IMR-90 (cell line): ENCODE measurements around the gene RPN2. TPM values are rescaled to one million over a fixed set of nuclear protein-coding genes. Genes with fewer than 3 reads are reported as not detected.

ENCODE experiments used
- ATAC-seq: fragments of 200-7000 bp; cut with Tn5 transposase; 2 replicates; pipeline ENCODE4 v1.9.1; 2020; ENCODE audit warnings: low read depth, mild to moderate bottlenecking, moderate library complexity
- BruUV-seq: library from RNA; stranded (reverse); fragments of 400-500 nt; replicated peaks from 2 replicates; lab custom pipeline; 2021; lab: Mats Ljungman, UMichigan
- CTCF ChIA-PET: fragments of 300-600 bp; formaldehyde crosslinking; extraction: SDS; loops from one replicate; lab custom pipeline; 2021; ENCODE audit warnings: antibody characterized with exemption; lab: Yijun Ruan, JAX
- POLR2A ChIA-PET: fragments of 300-600 bp; sonication (Branson Sonifier 250); formaldehyde crosslinking; loops from one replicate; lab custom pipeline; 2022; ENCODE audit warnings: antibody characterized with exemption; ENCODE audit not compliant: unreplicated experiment; lab: Charles Lee
- DNase-seq: peaks from one replicate; pipeline ENCODE4 v3.0.0; 2013
- H2AFZ ChIP-seq: replicated peaks from 2 replicates; pipeline ENCODE3; 2013; ENCODE audit warnings: low read length, mild to moderate bottlenecking; ENCODE audit not compliant: poor library complexity
- H2AK5ac ChIP-seq: 2 replicates; pipeline ENCODE4 v1.6.1; 2013; ENCODE audit warnings: low read depth, low read length, inconsistent platforms
- H2AK9ac ChIP-seq: replicated peaks from 2 replicates; pipeline ENCODE3; 2013; ENCODE audit warnings: mild to moderate bottlenecking, low read depth, low read length, moderate library complexity; ENCODE audit not compliant: poor library complexity
- H2BK120ac ChIP-seq: 2 replicates; pipeline ENCODE4 v1.6.1; 2013; ENCODE audit warnings: low read depth, low read length, inconsistent platforms
- H2BK15ac ChIP-seq: 3 replicates; pipeline ENCODE4 v1.6.1; 2013; ENCODE audit warnings: low read depth, low read length, inconsistent platforms
- H2BK20ac ChIP-seq: 2 replicates; pipeline ENCODE4 v1.6.1; 2013; ENCODE audit warnings: low read depth, mild to moderate bottlenecking, inconsistent platforms, low read length, moderate library complexity
- H2BK5ac ChIP-seq: 2 replicates; pipeline ENCODE4 v1.6.1; 2013; ENCODE audit warnings: mild to moderate bottlenecking, low read depth, low read length, inconsistent platforms; ENCODE audit not compliant: poor library complexity, severe bottlenecking
- H3K14ac ChIP-seq: replicated peaks from 2 replicates; pipeline ENCODE4 v1.6.1; 2013; ENCODE audit warnings: low read depth, low read length, inconsistent platforms
- H3K18ac ChIP-seq: 2 replicates; pipeline ENCODE4 v1.6.1; 2013; ENCODE audit warnings: low read depth, low read length, control low read depth
- H3K23ac ChIP-seq: 2 replicates; pipeline ENCODE4 v1.6.1; 2013; ENCODE audit warnings: low read depth, low read length, inconsistent platforms
- H3K27ac ChIP-seq: 2 replicates; pipeline ENCODE4 v1.5.1; 2013; ENCODE audit warnings: mild to moderate bottlenecking, control low read depth, low read length; ENCODE audit not compliant: insufficient read depth
- H3K27me3 ChIP-seq: 2 replicates; pipeline ENCODE4 v1.6.1; 2013; ENCODE audit warnings: low read length; ENCODE audit not compliant: control insufficient read depth, insufficient read depth
- H3K36me3 ChIP-seq: 2 replicates; pipeline ENCODE4 v1.6.1; 2013; ENCODE audit warnings: low read length, mixed read lengths; ENCODE audit not compliant: control insufficient read depth, insufficient read depth
- H3K4ac ChIP-seq: 2 replicates; pipeline ENCODE4 v1.6.1; 2013; ENCODE audit warnings: low read depth, low read length, inconsistent platforms
- H3K4me1 ChIP-seq: 2 replicates; pipeline ENCODE4 v1.6.1; 2013; ENCODE audit warnings: low read length, mixed read lengths; ENCODE audit not compliant: control insufficient read depth, insufficient read depth
- H3K4me2 ChIP-seq: 2 replicates; pipeline ENCODE4 v1.6.1; 2013; ENCODE audit warnings: low read depth, mild to moderate bottlenecking, control low read depth, low read length, moderate library complexity
- H3K4me3 ChIP-seq: 2 replicates; pipeline ENCODE4 v1.5.1; 2013; ENCODE audit warnings: low read depth, mild to moderate bottlenecking, control low read depth, low read length, moderate library complexity; ENCODE audit not compliant: insufficient read depth
- H3K56ac ChIP-seq: 2 replicates; pipeline ENCODE4 v1.6.1; 2013; ENCODE audit warnings: low read length, inconsistent platforms; ENCODE audit not compliant: insufficient read depth; ENCODE audit errors: extremely low read depth
- H3K79me1 ChIP-seq, 2 experiments: 2 replicates each; pipeline ENCODE4 v1.6.1; 2013; ENCODE audit warnings: low read length in 2 of 2, inconsistent platforms in 1 of 2, low read depth in 1 of 2
- H3K9ac ChIP-seq: 2 replicates; pipeline ENCODE4 v1.6.1; 2013; ENCODE audit warnings: low read depth, low read length, control low read depth
- H3K9me1 ChIP-seq: 2 replicates; pipeline ENCODE4 v1.6.1; 2013; ENCODE audit warnings: low read length, inconsistent platforms; ENCODE audit not compliant: insufficient read depth
- H3K9me3 ChIP-seq: 2 replicates; pipeline ENCODE4 v1.6.1; 2013; ENCODE audit warnings: low read length; ENCODE audit not compliant: control insufficient read depth, insufficient read depth
- H4K20me1 ChIP-seq: 2 replicates; pipeline ENCODE4 v1.6.1; 2013; ENCODE audit warnings: low read length, inconsistent platforms; ENCODE audit not compliant: insufficient read depth
- H4K5ac ChIP-seq: 2 replicates; pipeline ENCODE4 v1.6.1; 2013; ENCODE audit warnings: mild to moderate bottlenecking, low read depth, low read length, control low read depth
- H4K8ac ChIP-seq, 2 experiments: 2 replicates each; pipeline ENCODE4 v1.6.1; 2013; ENCODE audit warnings: low read depth in 2 of 2, low read length in 2 of 2, control low read depth in 1 of 2, inconsistent platforms in 1 of 2
- H4K91ac ChIP-seq: 2 replicates; pipeline ENCODE4 v1.6.1; 2013; ENCODE audit warnings: low read depth, low read length, inconsistent platforms; ENCODE audit not compliant: insufficient read depth
- BHLHE40 ChIP-seq: fragments of 150-350 bp; IDR thresholded peaks from 2 replicates; pipeline ENCODE4 v1.6.1; 2016; ENCODE audit warnings: mild to moderate bottlenecking, low read depth, low read length
- FOS ChIP-seq: fragments of 150-350 bp; IDR thresholded peaks from 2 replicates; pipeline ENCODE4 v1.6.1; 2016; ENCODE audit warnings: low read depth, low read length
- MAFK ChIP-seq: IDR thresholded peaks from 2 replicates; pipeline ENCODE4 v1.6.1; 2012; ENCODE audit warnings: low read depth, low read length, improper control_type of control experiment
- MAZ ChIP-seq: IDR thresholded peaks from 2 replicates; pipeline ENCODE4 v1.6.1; 2012; ENCODE audit warnings: low read depth, mild to moderate bottlenecking, low read length, improper control_type of control experiment, moderate library complexity, borderline replicate concordance
- MXI1 ChIP-seq: IDR thresholded peaks from 2 replicates; pipeline ENCODE4 v1.6.1; 2012; ENCODE audit warnings: low read depth, mild to moderate bottlenecking, low read length, moderate library complexity, borderline replicate concordance
- NFE2L2 ChIP-seq: fragments of 150-350 bp; IDR thresholded peaks from 2 replicates; pipeline ENCODE4 v1.6.1; 2016; ENCODE audit warnings: low read depth, mild to moderate bottlenecking, low read length
- POLR2A ChIP-seq: IDR thresholded peaks from 2 replicates; pipeline ENCODE4 v1.6.1; 2012; ENCODE audit warnings: mild to moderate bottlenecking, low read depth, low read length
- RAD21 ChIP-seq: IDR thresholded peaks from 2 replicates; pipeline ENCODE4 v1.6.1; 2012; ENCODE audit warnings: low read length, improper control_type of control experiment
- RFX5 ChIP-seq: IDR thresholded peaks from 2 replicates; pipeline ENCODE4 v1.8.0; 2012; ENCODE audit warnings: low read depth, mild to moderate bottlenecking, low read length, moderate library complexity
- WGBS, 2 experiments: methylation state at CpG; one replicate each; pipeline versions ENCODE4 v1.1.5 to v1.1.7; 2013; ENCODE audit warnings: missing lambda C conversion rate in 2 of 2; ENCODE audit not compliant: insufficient read length in 1 of 2; ENCODE audit errors: extremely low coverage in 2 of 2; 5-methylcytosine and 5-hydroxymethylcytosine counted together
- dilution Hi-C: fragments of 300-500 bp; cut with HindIII; formaldehyde crosslinking; loops from one replicate; pipeline ENCODE4 v1.14.3; 2018; ENCODE audit warnings: low sequenced_read_pairs; ENCODE audit not compliant: unreplicated experiment
- in situ Hi-C: fragments of 300-500 bp; cut with MboI; formaldehyde crosslinking; loops from 3 replicates; pipeline ENCODE4 v1.14.3; 2019; ENCODE audit warnings: low sequenced_read_pairs, inconsistent platforms, mixed read lengths
- intact Hi-C: fragments of 100-400 bp; cut with micrococcal nuclease; formaldehyde crosslinking; loops from 2 replicates; pipeline ENCODE4 v1.10.0; 2022
- polyA plus RNA-seq, 3 experiments: library from polyadenylated mRNA; depleted of rRNA; stranded (reverse); fragments of >200 nt; gene quantifications; 2 replicates each; pipeline ENCODE4 v1.2.3, GENCODE V29; 2012; ENCODE audit warnings: low replicate concordance in 1 of 3
- total RNA-seq: library from RNA; depleted of rRNA; stranded (reverse); fragments of >200 nt; gene quantifications from 2 replicates; pipeline ENCODE4 v1.2.3, GENCODE V29; 2012
- TF ChIP-seq, protein P1 (sequence below): fragments of 150-350 bp; IDR thresholded peaks from 2 replicates; pipeline ENCODE4 v1.6.1; 2017; ENCODE audit warnings: mild to moderate bottlenecking, antibody characterized with exemption, low read length, low read depth
- TF ChIP-seq, protein P2 (sequence below): conservative IDR thresholded peaks from 2 replicates; pipeline ENCODE4 v1.5.1; 2012; ENCODE audit warnings: mild to moderate bottlenecking, low read depth, low read length, improper control_type of control experiment

The RPN2 gene
- total and polyA plus RNA-seq, 2 of the 4 experiments (the other 2 are of a cell fraction): 305 to 481 TPM

DNA sequence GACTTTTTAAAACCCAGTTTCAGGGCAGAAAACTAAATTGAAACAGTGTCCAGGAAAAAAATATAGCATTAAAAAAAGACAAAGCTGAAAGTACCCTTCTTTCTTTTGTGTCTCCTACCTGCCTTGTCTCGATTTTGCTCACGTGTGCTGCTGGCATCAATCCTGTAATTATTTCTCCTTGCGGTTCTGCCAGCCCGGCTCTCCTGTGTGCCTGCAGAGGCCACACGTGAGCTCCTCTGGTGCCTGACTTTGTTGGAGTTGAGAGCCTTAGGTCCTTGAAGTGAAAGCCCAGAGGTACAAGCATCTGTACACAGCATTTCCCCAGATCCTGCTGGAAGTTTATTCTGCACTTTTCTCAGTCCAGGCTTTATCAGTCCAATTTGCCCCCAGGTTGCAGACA lies 46.0 kb downstream of the RPN2 start:
- no peak overlapping the region for H2AK9ac ChIP-seq
- no peak overlapping the region for H3K27ac ChIP-seq
- TF ChIP-seq MAFK (no peak), FOS (no peak), BHLHE40 (no peak), RAD21 (no peak), MAZ (no peak), MXI1 (no peak), POLR2A (no peak), RFX5 (no peak), NFE2L2 (no peak)
- TF ChIP-seq, protein P1, sequence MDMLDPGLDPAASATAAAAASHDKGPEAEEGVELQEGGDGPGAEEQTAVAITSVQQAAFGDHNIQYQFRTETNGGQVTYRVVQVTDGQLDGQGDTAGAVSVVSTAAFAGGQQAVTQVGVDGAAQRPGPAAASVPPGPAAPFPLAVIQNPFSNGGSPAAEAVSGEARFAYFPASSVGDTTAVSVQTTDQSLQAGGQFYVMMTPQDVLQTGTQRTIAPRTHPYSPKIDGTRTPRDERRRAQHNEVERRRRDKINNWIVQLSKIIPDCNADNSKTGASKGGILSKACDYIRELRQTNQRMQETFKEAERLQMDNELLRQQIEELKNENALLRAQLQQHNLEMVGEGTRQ: no peak
- TF ChIP-seq, protein P2, sequence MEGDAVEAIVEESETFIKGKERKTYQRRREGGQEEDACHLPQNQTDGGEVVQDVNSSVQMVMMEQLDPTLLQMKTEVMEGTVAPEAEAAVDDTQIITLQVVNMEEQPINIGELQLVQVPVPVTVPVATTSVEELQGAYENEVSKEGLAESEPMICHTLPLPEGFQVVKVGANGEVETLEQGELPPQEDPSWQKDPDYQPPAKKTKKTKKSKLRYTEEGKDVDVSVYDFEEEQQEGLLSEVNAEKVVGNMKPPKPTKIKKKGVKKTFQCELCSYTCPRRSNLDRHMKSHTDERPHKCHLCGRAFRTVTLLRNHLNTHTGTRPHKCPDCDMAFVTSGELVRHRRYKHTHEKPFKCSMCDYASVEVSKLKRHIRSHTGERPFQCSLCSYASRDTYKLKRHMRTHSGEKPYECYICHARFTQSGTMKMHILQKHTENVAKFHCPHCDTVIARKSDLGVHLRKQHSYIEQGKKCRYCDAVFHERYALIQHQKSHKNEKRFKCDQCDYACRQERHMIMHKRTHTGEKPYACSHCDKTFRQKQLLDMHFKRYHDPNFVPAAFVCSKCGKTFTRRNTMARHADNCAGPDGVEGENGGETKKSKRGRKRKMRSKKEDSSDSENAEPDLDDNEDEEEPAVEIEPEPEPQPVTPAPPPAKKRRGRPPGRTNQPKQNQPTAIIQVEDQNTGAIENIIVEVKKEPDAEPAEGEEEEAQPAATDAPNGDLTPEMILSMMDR: no peak
- peaks cover 2% of the 10 kb centered on the region; the same call in 1 of the 2 replicates for H3K4me1 ChIP-seq
- peaks cover 2% of the 10 kb centered on the region; the same call in 1 of the 2 replicates for H3K9me1 ChIP-seq
- no peak for DNase-seq
- no peak overlapping the region for H4K5ac ChIP-seq
- H2AFZ ChIP-seq: no peak overlapping the region
- no peak overlapping the region for H4K91ac ChIP-seq
- intact Hi-C loops: no loop called here
- no peak overlapping the region for H2BK20ac ChIP-seq
- H4K20me1 ChIP-seq: no peaks in the 10 kb centered on the region
- no peak overlapping the region for H3K9ac ChIP-seq
- CTCF ChIA-PET: no interaction called here
- no peak for ATAC-seq
- in situ Hi-C loops: no loop called here
- no peak overlapping the region for H3K4me2 ChIP-seq
- H3K79me1 ChIP-seq: peaks cover 13 to 19% of the 10 kb centered on the region in 2 experiments
- H3K18ac ChIP-seq: no peak overlapping the region
- no peak overlapping the region for H2BK15ac ChIP-seq
- no TSS peak for BruUV-seq
- H2BK120ac ChIP-seq: no peak overlapping the region
- dilution Hi-C loops: no loop called here
- POLR2A ChIA-PET: no interaction called here
- H3K4ac ChIP-seq: no peak overlapping the region
- H2AK5ac ChIP-seq: no peak overlapping the region
- H3K14ac ChIP-seq: no peak overlapping the region
- H3K23ac ChIP-seq: no peak overlapping the region
- H4K8ac ChIP-seq: no peak overlapping the region
- H3K9me3 ChIP-seq: no peaks in the 10 kb centered on the region
- H3K27me3 ChIP-seq: no peaks in the 10 kb centered on the region
- peaks cover 47% of the 10 kb centered on the region for H3K36me3 ChIP-seq
- no peak overlapping the region for H3K56ac ChIP-seq
- WGBS, 2 experiments: no CpG with 5 or more reads among the region's 5 CpGs
- H2BK5ac ChIP-seq: no peak overlapping the region
- no peak overlapping the region for H3K4me3 ChIP-seq
